AG04450 (cell line): ENCODE measurements around the gene EFCAB11. TPM values are rescaled to one million over a fixed set of nuclear protein-coding genes. Genes with fewer than 3 reads are reported as not detected.
A peak's percentile ranks its signal among the peaks of the same experiment; 100 is the strongest.

Experiments used
- CTCF ChIA-PET: fragments of 300-600, 350-600 bp; formaldehyde crosslinking; extraction: SDS; loops from one replicate; lab custom pipeline; 2022; ENCODE audit warnings: antibody characterized with exemption, inconsistent platforms; lab: Charles Lee
- POLR2A ChIA-PET: fragments of 350-600 bp; formaldehyde crosslinking; extraction: SDS; loops from one replicate; lab custom pipeline; 2021; ENCODE audit warnings: antibody characterized with exemption, inconsistent platforms; lab: Yijun Ruan, JAX
- DNase-seq: peaks from one replicate; pipeline ENCODE4 v3.0.0-alpha.2; 2011; ENCODE audit warnings: low read depth, low spot score
- H3K27ac ChIP-seq: one replicate; pipeline ENCODE4 v1.5.1; 2012; ENCODE audit warnings: low read depth, low read length, control low read depth
- H3K27me3 ChIP-seq: one replicate; pipeline ENCODE4 v1.6.0; 2012; ENCODE audit warnings: low read length; ENCODE audit not compliant: control insufficient read depth, insufficient read depth
- H3K4me3 ChIP-seq: 2 replicates; pipeline ENCODE4 v1.5.1; 2011; ENCODE audit warnings: mild to moderate bottlenecking, low read depth, low read length, control low read depth
- H3K9me3 ChIP-seq: 2 replicates; pipeline ENCODE4 v1.5.1; 2012; ENCODE audit warnings: low read length; ENCODE audit not compliant: control insufficient read depth, insufficient read depth
- polyA plus RNA-seq: library from polyadenylated mRNA; depleted of rRNA; stranded (reverse); fragments of >200 nt; gene quantifications from 2 replicates; pipeline ENCODE4 v1.2.3, GENCODE V29; 2011
- TF ChIP-seq, protein P1 (sequence below): IDR thresholded peaks from 2 replicates; pipeline ENCODE4 v1.5.1; 2011; ENCODE audit warnings: low read depth, low read length, control low read depth, inconsistent platforms

The EFCAB11 gene
- polyA plus RNA-seq, 1 experiment, result 5.9 TPM

DNA sequence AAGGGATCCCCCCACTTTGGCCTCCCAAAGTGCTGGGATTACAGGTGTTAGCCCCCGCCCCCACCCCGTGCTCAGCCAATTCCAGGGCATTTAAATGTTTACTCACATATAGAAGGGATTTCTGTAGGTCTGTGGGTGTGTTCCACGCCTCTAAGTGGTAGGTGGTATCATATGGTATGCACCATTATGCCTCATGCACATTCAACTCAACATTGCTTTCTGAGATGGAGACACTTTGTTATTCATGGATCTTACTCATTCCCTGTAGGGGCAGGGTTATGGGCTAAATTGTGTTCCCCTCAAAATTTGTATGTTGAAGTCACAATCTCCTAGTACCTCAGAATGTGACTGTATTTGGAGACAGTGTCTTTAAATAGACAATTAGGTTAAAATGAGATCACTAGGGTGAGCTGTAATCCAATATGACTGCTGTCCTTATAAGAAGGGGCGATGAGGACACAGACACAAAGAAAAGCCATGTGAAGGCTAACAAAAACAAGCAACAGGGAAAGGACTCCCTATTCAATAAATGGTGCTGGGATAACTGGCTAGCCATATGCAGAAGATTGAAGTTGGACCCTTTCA is 200.6 kb downstream of the EFCAB11 start:
- Histone ChIP-seq H3K4me3 (no peak overlapping the region), H3K9me3 (peaks cover 6% of the 10 kb centered on the region), H3K27ac (no peak overlapping the region), H3K27me3 (no peaks in the 10 kb centered on the region)
- ChIA-PET POLR2A (no interaction called here), CTCF (no interaction called here)
- DNase-seq, result no peak
- TF ChIP-seq, protein P1, sequence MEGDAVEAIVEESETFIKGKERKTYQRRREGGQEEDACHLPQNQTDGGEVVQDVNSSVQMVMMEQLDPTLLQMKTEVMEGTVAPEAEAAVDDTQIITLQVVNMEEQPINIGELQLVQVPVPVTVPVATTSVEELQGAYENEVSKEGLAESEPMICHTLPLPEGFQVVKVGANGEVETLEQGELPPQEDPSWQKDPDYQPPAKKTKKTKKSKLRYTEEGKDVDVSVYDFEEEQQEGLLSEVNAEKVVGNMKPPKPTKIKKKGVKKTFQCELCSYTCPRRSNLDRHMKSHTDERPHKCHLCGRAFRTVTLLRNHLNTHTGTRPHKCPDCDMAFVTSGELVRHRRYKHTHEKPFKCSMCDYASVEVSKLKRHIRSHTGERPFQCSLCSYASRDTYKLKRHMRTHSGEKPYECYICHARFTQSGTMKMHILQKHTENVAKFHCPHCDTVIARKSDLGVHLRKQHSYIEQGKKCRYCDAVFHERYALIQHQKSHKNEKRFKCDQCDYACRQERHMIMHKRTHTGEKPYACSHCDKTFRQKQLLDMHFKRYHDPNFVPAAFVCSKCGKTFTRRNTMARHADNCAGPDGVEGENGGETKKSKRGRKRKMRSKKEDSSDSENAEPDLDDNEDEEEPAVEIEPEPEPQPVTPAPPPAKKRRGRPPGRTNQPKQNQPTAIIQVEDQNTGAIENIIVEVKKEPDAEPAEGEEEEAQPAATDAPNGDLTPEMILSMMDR, result no peak

DNA sequence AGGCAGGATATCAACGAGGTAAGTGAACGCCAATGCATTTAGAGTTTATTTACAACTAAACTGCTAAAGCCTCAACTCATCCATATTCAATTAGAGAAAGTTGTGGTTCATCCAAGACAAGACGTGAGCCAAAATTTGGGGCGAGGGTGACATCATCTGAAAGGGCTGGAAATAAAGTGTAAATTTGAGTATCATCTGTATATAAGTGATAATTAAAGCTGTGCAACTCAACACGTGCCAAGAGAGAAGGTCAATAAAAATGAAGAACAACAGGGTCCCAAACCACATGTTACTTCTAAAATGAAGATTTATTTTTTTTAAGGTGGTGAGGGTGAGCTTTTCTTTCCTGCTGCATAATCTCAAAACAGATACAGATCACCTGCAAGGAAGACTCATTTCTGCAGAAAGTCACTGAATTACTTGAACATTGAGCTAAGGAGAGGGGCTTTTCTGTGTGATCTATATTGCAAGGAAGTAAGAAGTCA is 203.6 kb downstream of the EFCAB11 start:
- POLR2A ChIA-PET, result interaction anchor here (0.6 to 0.9 kb wide), 2 partner anchors 49 to 406 kb away, joined by 3 to 4 read pairs; no protein-coding TSS in a partner anchor

DNA sequence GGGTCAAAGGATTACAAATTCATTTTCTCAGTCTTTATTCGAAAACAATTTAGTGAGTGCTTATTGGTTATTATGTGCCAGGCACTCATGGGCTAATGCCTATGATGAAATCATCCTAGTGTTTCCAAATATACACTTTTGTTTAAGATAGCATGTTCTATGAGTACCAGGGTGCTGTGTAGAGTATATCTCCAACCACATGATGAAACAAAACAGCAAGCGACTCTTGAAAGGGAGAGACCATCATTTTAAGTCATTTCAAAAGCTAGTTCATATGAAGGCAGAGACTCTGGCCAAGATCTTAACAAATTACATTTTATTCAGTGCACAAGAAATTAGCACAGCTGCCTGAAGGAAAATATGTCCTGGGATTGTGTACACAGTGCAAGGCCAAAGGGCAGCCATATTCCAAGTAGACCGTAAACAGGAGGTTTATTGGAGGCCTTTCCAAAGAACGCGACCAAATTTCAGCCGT is 204.2 kb downstream of the EFCAB11 start:
- Histone ChIP-seq H3K9me3 (peaks cover 3% of the 10 kb centered on the region), H3K27ac (no peak overlapping the region), H3K27me3 (no peaks in the 10 kb centered on the region), H3K4me3 (no peak overlapping the region)
- TF ChIP-seq, protein P1, result no peak
- CTCF ChIA-PET, result no interaction called here
- peak; percentile 18 for DNase-seq
- POLR2A ChIA-PET, result interaction anchor here (0.6 to 0.9 kb wide), 2 partner anchors 48 to 405 kb away, joined by 3 to 4 read pairs; no protein-coding TSS in a partner anchor

More for the DNA sequence above, 203.6 kb downstream of the EFCAB11 start:
- no peak for DNase-seq
- Histone ChIP-seq H3K4me3 (no peak overlapping the region), H3K27me3 (no peaks in the 10 kb centered on the region), H3K9me3 (peaks cover 9% of the 10 kb centered on the region), H3K27ac (no peak overlapping the region)
- CTCF ChIA-PET, result interaction anchor here (0.5 kb wide), 1 partner anchor 323 kb away, joined by 4 read pairs; no protein-coding TSS in a partner anchor
- TF ChIP-seq, protein P1, result no peak

DNA sequence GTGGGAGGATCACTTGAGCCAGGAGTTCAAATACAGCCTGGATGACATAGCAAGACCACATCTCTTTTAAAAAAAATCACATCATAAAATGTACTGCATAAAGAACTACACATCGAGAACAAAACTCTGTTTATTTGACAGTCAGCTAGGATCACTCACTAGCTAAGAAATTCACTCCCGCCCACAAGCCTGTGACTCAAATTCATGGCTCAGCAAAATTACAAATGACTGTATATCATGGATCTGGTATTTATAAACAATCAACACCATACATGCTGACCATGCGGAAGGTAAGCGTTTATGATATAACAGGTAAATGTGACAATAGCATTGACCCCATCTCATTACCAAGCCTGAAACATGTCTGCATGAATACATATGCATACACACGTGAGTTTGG is 206.5 kb downstream of the EFCAB11 start:
- DNase-seq, result peak; percentile 30
- TF ChIP-seq, protein P1, result no peak
- Histone ChIP-seq H3K9me3 (peaks cover 3% of the 10 kb centered on the region; the same call in 1 of the 2 replicates), H3K4me3 (no peak overlapping the region), H3K27ac (no peak overlapping the region), H3K27me3 (no peaks in the 10 kb centered on the region)
- ChIA-PET CTCF (no interaction called here), POLR2A (interaction anchor here (1.0 kb wide), 1 partner anchor 207 kb away, joined by 4 read pairs; no protein-coding TSS in a partner anchor)

DNA sequence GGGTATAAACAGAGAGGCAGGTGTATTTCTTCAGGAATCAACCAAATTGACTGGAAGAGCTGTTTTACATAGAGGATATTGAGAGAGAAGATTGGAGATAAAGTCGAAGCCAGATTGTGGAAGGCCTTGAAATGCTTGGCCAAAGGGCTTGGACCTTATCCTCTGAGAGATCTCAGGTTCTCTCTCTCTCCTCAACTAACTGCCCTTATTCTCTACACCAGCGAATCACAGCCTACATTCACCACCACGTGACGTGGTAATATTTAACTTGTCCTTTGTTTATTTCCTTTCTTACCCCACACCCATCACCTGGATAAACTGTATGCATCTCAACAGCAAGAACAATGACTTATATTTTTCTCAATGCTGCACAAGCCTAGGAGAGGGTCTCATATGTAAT is 207.4 kb downstream of the EFCAB11 start:
- H3K4me3 ChIP-seq, result no peak overlapping the region
- TF ChIP-seq, protein P1, result no peak
- no peaks in the 10 kb centered on the region for H3K27me3 ChIP-seq
- ChIA-PET POLR2A (no interaction called here), CTCF (interaction anchor here (1.8 kb wide), 1 partner anchor 168 kb away, joined by 5 read pairs; no protein-coding TSS in a partner anchor)
- DNase-seq, result no peak
- peaks cover 8% of the 10 kb centered on the region; the same call in 1 of the 2 replicates for H3K9me3 ChIP-seq
- H3K27ac ChIP-seq, result no peak overlapping the region
